ENCODE data around the gene MLEC.

Gene MLEC

GRCh38 chr12:120670667-120671066, 16.3 kb upstream of the MLEC start:
- H3K4me1 ChIP-seq (ENCODE audit: low read length): no peaks in the 10 kb centered on the region
- no peak overlapping the region for H2AFZ ChIP-seq (ENCODE audit: low read length)
- no peak overlapping the region for H3K27ac ChIP-seq (ENCODE audit: low read length)
- H4K20me1 ChIP-seq (ENCODE audit: insufficient read depth, low read length): no peaks in the 10 kb centered on the region
- H3F3A ChIP-seq (ENCODE audit: insufficient read depth, low read length): no peaks in the 10 kb centered on the region
- no peak for DNase-seq
- no peaks in the 10 kb centered on the region for H3K9me2 ChIP-seq (replicated peaks; ENCODE audit: insufficient read depth, low read length)
- no peaks in the 10 kb centered on the region for H3K36me3 ChIP-seq (replicated peaks; ENCODE audit: insufficient read depth, low read length)
- TF ChIP-seq EZH2phosphoT487 (IDR thresholded peaks at IDR 0.05; ENCODE audit: low read length): no peak
- TF ChIP-seq CTCF (IDR thresholded peaks at IDR 0.05; ENCODE audit: low read length): no peak
- no peak overlapping the region for H3K9ac ChIP-seq (ENCODE audit: low read length)
- no peaks in the 10 kb centered on the region for H3K9me3 ChIP-seq (replicated peaks; ENCODE audit: insufficient read depth, low read length)
- H3K4me2 ChIP-seq (ENCODE audit: low read depth, low read length): no peak overlapping the region
- no peak overlapping the region for H3K4me3 ChIP-seq (ENCODE audit: low read length)
- no peaks in the 10 kb centered on the region for H3K79me2 ChIP-seq (ENCODE audit: low read length)
- no peaks in the 10 kb centered on the region for H3K27me3 ChIP-seq (replicated peaks; ENCODE audit: insufficient read depth, low read length)

GRCh38 chr12:120674097-120674636, 12.8 kb upstream of the MLEC start:
- H3K27me3 ChIP-seq (replicated peaks; ENCODE audit: insufficient read depth, low read length): no peaks in the 10 kb centered on the region
- no peaks in the 10 kb centered on the region for H3K9me2 ChIP-seq (replicated peaks; ENCODE audit: insufficient read depth, low read length)
- H3K27ac ChIP-seq (ENCODE audit: low read length): no peak overlapping the region
- no peaks in the 10 kb centered on the region for H4K20me1 ChIP-seq (ENCODE audit: insufficient read depth, low read length)
- no peaks in the 10 kb centered on the region for H3K9me3 ChIP-seq (replicated peaks; ENCODE audit: insufficient read depth, low read length)
- H2AFZ ChIP-seq (ENCODE audit: low read length): no peak overlapping the region
- no peak overlapping the region for H3K9ac ChIP-seq (ENCODE audit: low read length)
- H3K4me1 ChIP-seq (ENCODE audit: low read length): no peaks in the 10 kb centered on the region
- no peak overlapping the region for H3K4me3 ChIP-seq (ENCODE audit: low read length)
- H3K4me2 ChIP-seq (ENCODE audit: low read depth, low read length): no peak overlapping the region
- no peaks in the 10 kb centered on the region for H3K36me3 ChIP-seq (replicated peaks; ENCODE audit: insufficient read depth, low read length)
- no peak for DNase-seq
- no peaks in the 10 kb centered on the region for H3F3A ChIP-seq (ENCODE audit: insufficient read depth, low read length)
- TF ChIP-seq EZH2 (optimal IDR thresholded peaks at IDR 0.05; ENCODE audit: low read depth, low read length) (no peak), CTCF (IDR thresholded peaks at IDR 0.05; ENCODE audit: low read length) (no peak), EZH2phosphoT487 (IDR thresholded peaks at IDR 0.05; ENCODE audit: low read length) (no peak)
- no peaks in the 10 kb centered on the region for H3K79me2 ChIP-seq (ENCODE audit: low read length)

GRCh38 chr12:120677765-120678473, 9.0 kb upstream of the MLEC start:
- no peaks in the 10 kb centered on the region for H3F3A ChIP-seq (ENCODE audit: insufficient read depth, low read length)
- H3K9me2 ChIP-seq (replicated peaks; ENCODE audit: insufficient read depth, low read length): no peaks in the 10 kb centered on the region
- no peaks in the 10 kb centered on the region for H3K79me2 ChIP-seq (ENCODE audit: low read length)
- H4K20me1 ChIP-seq (ENCODE audit: insufficient read depth, low read length): no peaks in the 10 kb centered on the region
- H3K27ac ChIP-seq (ENCODE audit: low read length): no peak overlapping the region
- no peak overlapping the region for H3K4me3 ChIP-seq (ENCODE audit: low read length)
- H3K36me3 ChIP-seq (replicated peaks; ENCODE audit: insufficient read depth, low read length): no peaks in the 10 kb centered on the region
- H3K9me3 ChIP-seq (replicated peaks; ENCODE audit: insufficient read depth, low read length): no peaks in the 10 kb centered on the region
- H2AFZ ChIP-seq (ENCODE audit: low read length): no peak overlapping the region
- no peak for DNase-seq
- TF ChIP-seq EZH2 (optimal IDR thresholded peaks at IDR 0.05; ENCODE audit: low read depth, low read length) (no peak), EZH2phosphoT487 (IDR thresholded peaks at IDR 0.05; ENCODE audit: low read length) (no peak), CTCF (IDR thresholded peaks at IDR 0.05; ENCODE audit: low read length) (no peak)
- no peaks in the 10 kb centered on the region for H3K27me3 ChIP-seq (replicated peaks; ENCODE audit: insufficient read depth, low read length)
- H3K9ac ChIP-seq (ENCODE audit: low read length): no peak overlapping the region
- H3K4me2 ChIP-seq (ENCODE audit: low read depth, low read length): no peak overlapping the region
- H3K4me1 ChIP-seq (ENCODE audit: low read length): no peaks in the 10 kb centered on the region
